Measurements from ENCODE around the gene CNNM2. TPM values are rescaled to one million over a fixed set of nuclear protein-coding genes. Genes with fewer than 3 reads are reported as not detected.

The CNNM2 gene
- total and polyA plus RNA-seq, 2 donors (not counting 1 experiment from before 2014, with no cell fraction given), result 6.6 to 21.6 TPM

- POLR2A ChIA-PET, result no interaction called here
- no peak overlapping the region for H3K9ac ChIP-seq (ENCODE audit: low read length)
Measured at GRCh38 chr10:103062854-103063590, 144.9 kb downstream of the CNNM2 start.

More at GRCh38 chr10:103062854-103063590, 144.9 kb downstream of the CNNM2 start:
- H3K4me3 Mint-ChIP-seq, result no peak overlapping the region
- CTCF ChIA-PET, result interaction anchor here (1.4 kb wide), 1 partner anchor 228 kb away, joined by 3 read pairs; no protein-coding TSS in a partner anchor
- Histone ChIP-seq H3K9me3 (ENCODE audit: control extremely low read depth in 1 of 3, control insufficient read depth in 2 of 3, insufficient read depth in 1 of 3, low read length in 2 of 3) (no peaks in the 10 kb centered on the region), H3K4me3 (ENCODE audit: control extremely low read depth in 1 of 5, extremely low read depth in 1 of 5, insufficient read depth in 1 of 5, low read depth in 2 of 5, low read length in 4 of 5) (no peak overlapping the region), H2AFZ (ENCODE audit: insufficient read depth, low read depth, low read length, poor library complexity, severe bottlenecking) (no peak overlapping the region), H3K4me2 (replicated peaks; ENCODE audit: low read depth, low read length, poor library complexity, severe bottlenecking) (no peak overlapping the region), H4K20me1 (ENCODE audit: control insufficient read depth, insufficient read depth, low read length, poor library complexity, severe bottlenecking) (no peaks in the 10 kb centered on the region), H3K27me3 (replicated peaks in 1 of 4; ENCODE audit: control extremely low read depth in 1 of 4, control insufficient read depth in 3 of 4, insufficient read depth in 4 of 4, low read length in 3 of 4) (no peaks in the 10 kb centered on the region), H3K79me2 (ENCODE audit: control insufficient read depth, insufficient read depth, low read length) (no peaks in the 10 kb centered on the region), H3K27ac (ENCODE audit: low read length in 2 of 2) (no peak overlapping the region), H3K4me1 (ENCODE audit: control insufficient read depth in 2 of 2, insufficient read depth in 2 of 2, low read length in 2 of 2) (no peaks in the 10 kb centered on the region), H3K36me3 (replicated peaks in 1 of 2; ENCODE audit: control extremely low read depth in 1 of 2, control insufficient read depth in 1 of 2, extremely low read depth in 1 of 2, insufficient read depth in 2 of 2, low read length in 1 of 2) (peaks cover 2 to 3% of the 10 kb centered on the region in 2 experiments)
- no peak overlapping the region for H3K27ac Mint-ChIP-seq
- TF ChIP-seq EZH2 (IDR thresholded peaks at IDR 0.05; ENCODE audit: borderline replicate concordance, insufficient read depth, low read depth, low read length, poor library complexity, severe bottlenecking), result no peak
- no peak for TF ChIP-seq CTCF (IDR thresholded peaks at IDR 0.05)
- H3K4me1 Mint-ChIP-seq, result peaks cover 3% of the 10 kb centered on the region
- intact Hi-C loops (cut with micrococcal nuclease), result loop anchor here (10.0 kb wide), 1 partner anchor 272 kb away; no protein-coding TSS in a partner anchor
- no peaks in the 10 kb centered on the region for H3K9me3 Mint-ChIP-seq (ENCODE audit: insufficient read depth)
- no peak for ATAC-seq (ENCODE audit: low read depth)
- DNase-seq, result no peak
- no peaks in the 10 kb centered on the region for H3K27me3 Mint-ChIP-seq
- 95% methylated on average over 13 of the region's 15 CpGs for WGBS (ENCODE audit: insufficient coverage)
